SK-N-SH (cell line): Measurements from ENCODE around the gene FA2H. TPM values are rescaled to one million over a fixed set of nuclear protein-coding genes. Genes with fewer than 3 reads are reported as not detected.

Experiments
- CTCF ChIA-PET: fragments of 300-600, 350-600 bp; formaldehyde crosslinking; extraction: SDS; loops from one replicate; lab custom pipeline; 2021; lab: Yijun Ruan, JAX
- POLR2A ChIA-PET: fragments of 350-600 bp; sonication (Branson Sonifier 250); formaldehyde crosslinking; extraction: SDS; loops from one replicate; lab custom pipeline; 2020; ENCODE audit warnings: antibody characterized with exemption, inconsistent platforms; lab: Yijun Ruan, JAX
- DNase-seq: peaks from one replicate; pipeline ENCODE4 v3.0.0; 2012
- H2AFZ ChIP-seq: fragments of 200-600 bp; sonication (generic); 2 replicates; pipeline ENCODE4 v1.8.1; 2016; ENCODE audit warnings: antibody characterized with exemption, mild to moderate bottlenecking, low read depth
- H3F3A ChIP-seq: fragments of 200-600 bp; sonication (generic); replicated peaks from 2 replicates; pipeline ENCODE3; 2016; ENCODE audit warnings: antibody characterized with exemption, mild to moderate bottlenecking; ENCODE audit not compliant: insufficient read depth
- H3K27ac ChIP-seq, 2 experiments: fragments of 200-500 bp in 1 of 2; fragments of 200-600 bp in 1 of 2; sonication (Bioruptor generic) in 1 of 2; sonication (generic), shearing (Covaris generic) in 1 of 2; 2 replicates each; pipeline versions ENCODE4 v1.5.1 to v1.6.1; 2014 to 2016; ENCODE audit warnings: low read depth in 2 of 2, inconsistent platforms in 1 of 2, low read length in 1 of 2, mild to moderate bottlenecking in 1 of 2, mixed read lengths in 1 of 2
- H3K27me3 ChIP-seq: fragments of 200-600 bp; sonication (generic), shearing (Covaris generic); 2 replicates; pipeline ENCODE4 v1.6.1; 2016; ENCODE audit warnings: mixed run types; ENCODE audit not compliant: insufficient read depth
- H3K36me3 ChIP-seq, 2 experiments: fragments of 200-500 bp in 1 of 2; fragments of 200-600 bp in 1 of 2; sonication (Bioruptor generic) in 1 of 2; sonication (generic) in 1 of 2; replicated peaks in 1 of 2; 2 replicates each; pipeline versions ENCODE3 to v1.5.1; 2014 to 2016; ENCODE audit warnings: low read length in 1 of 2, mild to moderate bottlenecking in 1 of 2; ENCODE audit not compliant: insufficient read depth in 2 of 2, control insufficient read depth in 1 of 2
- H3K4me1 ChIP-seq, 2 experiments: fragments of 200-500 bp in 1 of 2; fragments of 200-600 bp in 1 of 2; sonication (Bioruptor generic) in 1 of 2; sonication (generic), shearing (Covaris generic) in 1 of 2; 2 replicates each; pipeline versions ENCODE4 v1.5.1 to v1.6.1; 2014 to 2016; ENCODE audit warnings: low read depth in 1 of 2, low read length in 1 of 2, mixed run types in 1 of 2; ENCODE audit not compliant: insufficient read depth in 2 of 2, control insufficient read depth in 1 of 2
- H3K4me2 ChIP-seq: fragments of 200-600 bp; sonication (generic), shearing (Covaris generic); 2 replicates; pipeline ENCODE4 v1.6.1; 2017; ENCODE audit warnings: mixed run types
- H3K4me3 ChIP-seq, 2 experiments: fragments of 200-500 bp in 1 of 2; fragments of 200-600 bp in 1 of 2; sonication (Bioruptor generic) in 1 of 2; sonication (generic), shearing (Covaris generic) in 1 of 2; 2 replicates each; pipeline versions ENCODE4 v1.5.1 to v1.8.1; 2014 to 2016; ENCODE audit warnings: low read depth in 2 of 2, inconsistent platforms in 1 of 2, low read length in 1 of 2, mild to moderate bottlenecking in 1 of 2, mixed read lengths in 1 of 2, moderate library complexity in 1 of 2
- H3K79me2 ChIP-seq: fragments of 200-600 bp; sonication (generic); 2 replicates; pipeline ENCODE4 v1.8.1; 2017; ENCODE audit warnings: mild to moderate bottlenecking; ENCODE audit not compliant: insufficient read depth
- H3K9ac ChIP-seq: fragments of 200-600 bp; sonication (generic); 2 replicates; pipeline ENCODE4 v1.6.1; 2017; ENCODE audit warnings: mixed run types
- H3K9me2 ChIP-seq: fragments of 200-600 bp; sonication (generic); 2 replicates; pipeline ENCODE4 v1.6.1; 2017; ENCODE audit warnings: mixed run types
- H3K9me3 ChIP-seq: fragments of 200-600 bp; sonication (generic); 2 replicates; pipeline ENCODE4 v1.6.1; 2017; ENCODE audit warnings: mixed run types, mild to moderate bottlenecking, moderate library complexity
- H4K20me1 ChIP-seq: fragments of 200-600 bp; sonication (generic); 2 replicates; pipeline ENCODE4 v1.6.1; 2017; ENCODE audit warnings: mild to moderate bottlenecking, mixed run types; ENCODE audit not compliant: insufficient read depth
- CTCF ChIP-seq: fragments of 200-600 bp; sonication (generic); IDR thresholded peaks from 2 replicates; pipeline ENCODE4 v1.6.1; 2017; ENCODE audit warnings: antibody characterized with exemption, mild to moderate bottlenecking, moderate library complexity
- IRF3 ChIP-seq: fragments of 150-350 bp; IDR thresholded peaks from 2 replicates; pipeline ENCODE4 v1.6.1; 2016; ENCODE audit warnings: mild to moderate bottlenecking, low read depth, low read length
- NRF1 ChIP-seq: IDR thresholded peaks from 2 replicates; pipeline ENCODE4 v1.6.1; 2012; ENCODE audit warnings: low read depth, mild to moderate bottlenecking, low read length
- POLR2AphosphoS5 ChIP-seq: IDR thresholded peaks from 2 replicates; pipeline ENCODE4 v1.6.1; 2012; ENCODE audit warnings: low read depth, low read length
- RCOR1 ChIP-seq: fragments of 150-350 bp; IDR thresholded peaks from 2 replicates; pipeline ENCODE4 v1.6.1; 2017; ENCODE audit warnings: antibody characterized with exemption, low read length
- RFX5 ChIP-seq: IDR thresholded peaks from 2 replicates; pipeline ENCODE4 v1.6.1; 2012; ENCODE audit warnings: mild to moderate bottlenecking, improper control_type of control experiment, low read length
- SIN3A ChIP-seq: IDR thresholded peaks from 2 replicates; pipeline ENCODE4 v1.6.1; 2012; ENCODE audit warnings: low read depth, mild to moderate bottlenecking, low read length, moderate library complexity, borderline replicate concordance
- TCF12 ChIP-seq: IDR thresholded peaks from 2 replicates; pipeline ENCODE4 v1.4.0; 2012
- TEAD4 ChIP-seq: IDR thresholded peaks from 2 replicates; pipeline ENCODE4 v1.4.0; 2012; ENCODE audit warnings: mild to moderate bottlenecking, borderline replicate concordance; ENCODE audit not compliant: insufficient read depth
- USF1 ChIP-seq: IDR thresholded peaks from 2 replicates; pipeline ENCODE4 v1.4.0; 2012; ENCODE audit warnings: low read depth, borderline replicate concordance
- YY1 ChIP-seq: IDR thresholded peaks from 2 replicates; pipeline ENCODE4 v1.4.0; 2012; ENCODE audit warnings: low read depth, mild to moderate bottlenecking
- WGBS: methylation state at CpG from one replicate; pipeline ENCODE4 v1.1.6; 2017; ENCODE audit warnings: low lambda C conversion rate; 5-methylcytosine and 5-hydroxymethylcytosine counted together
- polyA plus RNA-seq, 3 experiments: library from polyadenylated mRNA; depleted of rRNA; stranded (reverse); fragments of >200 nt; gene quantifications; 2 replicates each; pipeline ENCODE4 v1.2.3, GENCODE V29; 2012

The FA2H gene
- polyA plus RNA-seq, 1 of the 3 experiments (the other 2 are of a cell fraction) = not detected

DNA sequence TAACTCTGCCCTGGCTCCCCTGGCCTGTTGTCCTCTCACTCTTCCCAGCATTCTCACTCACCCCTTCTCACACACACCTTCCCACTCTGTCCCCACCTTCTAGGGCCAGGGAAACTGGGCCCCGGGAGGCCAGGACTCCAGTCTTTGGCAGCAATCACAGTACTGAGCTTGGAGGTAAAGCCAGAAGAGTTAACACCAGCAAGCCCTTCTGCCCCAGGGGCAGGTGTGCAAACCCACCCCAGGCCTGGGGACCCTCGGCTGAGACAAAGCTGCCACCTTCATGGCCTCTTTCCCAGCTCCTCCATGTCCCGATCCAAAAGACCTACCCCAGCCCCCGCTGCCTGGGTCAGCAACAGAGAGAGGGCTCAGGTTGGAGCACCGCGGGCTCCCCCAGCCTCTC lies 37.1 kb downstream of the FA2H start:
- CTCF ChIA-PET = interaction anchor here (1.2 to 2.5 kb wide), 4 partner anchors 25 to 125 kb away, joined by 3 to 9 read pairs (median 6); partner anchors contain the start of gene FA2H
- WGBS = 74% methylated on average over 5 of the region's 6 CpGs

More for the DNA sequence above, 37.1 kb downstream of the FA2H start:
- no peak overlapping the region for H3K4me2 ChIP-seq
- no peak for DNase-seq
- no peak overlapping the region for H3K9ac ChIP-seq
- H3K27ac ChIP-seq = no peak overlapping the region
- no peaks in the 10 kb centered on the region for H3K9me2 ChIP-seq
- H3K36me3 ChIP-seq = no peaks in the 10 kb centered on the region
- H3K4me3 ChIP-seq = no peak overlapping the region
- no peak overlapping the region for H2AFZ ChIP-seq
- POLR2A ChIA-PET = no interaction called here
- TF ChIP-seq YY1 = no peak
- TF ChIP-seq RCOR1 = no peak
- TF ChIP-seq TEAD4 = no peak
- TF ChIP-seq POLR2AphosphoS5 = no peak
- no peak for TF ChIP-seq IRF3
- TF ChIP-seq TCF12 = no peak
- TF ChIP-seq RFX5 = no peak
- TF ChIP-seq NRF1 = no peak
- no peak for TF ChIP-seq SIN3A
- TF ChIP-seq USF1 = no peak
- TF ChIP-seq CTCF = no peak
- H3K9me3 ChIP-seq = no peaks in the 10 kb centered on the region
- H3F3A ChIP-seq = no peaks in the 10 kb centered on the region
- H3K4me1 ChIP-seq = peaks cover 0 to 14% of the 10 kb centered on the region in 2 experiments; a peak in 1 of 4 replicates
- no peaks in the 10 kb centered on the region for H4K20me1 ChIP-seq
- no peaks in the 10 kb centered on the region for H3K27me3 ChIP-seq
- H3K79me2 ChIP-seq = no peaks in the 10 kb centered on the region
